GM19023 (cell line): Measurements from ENCODE around the gene USP17L26.
"Not testable (repeated sequence)": the region's sequence is repeated elsewhere in the genome, so short reads cannot be mapped to it uniquely, and the experiment has no call there.

ENCODE experiments used
- ATAC-seq: cut with Tn5 transposase; IDR thresholded peaks from one replicate; pipeline ENCODE4 v1.9.1; 2021; ENCODE audit warnings: mild to moderate bottlenecking, moderate library complexity; ENCODE audit not compliant: unreplicated experiment

USP17L26 gene, protein sequence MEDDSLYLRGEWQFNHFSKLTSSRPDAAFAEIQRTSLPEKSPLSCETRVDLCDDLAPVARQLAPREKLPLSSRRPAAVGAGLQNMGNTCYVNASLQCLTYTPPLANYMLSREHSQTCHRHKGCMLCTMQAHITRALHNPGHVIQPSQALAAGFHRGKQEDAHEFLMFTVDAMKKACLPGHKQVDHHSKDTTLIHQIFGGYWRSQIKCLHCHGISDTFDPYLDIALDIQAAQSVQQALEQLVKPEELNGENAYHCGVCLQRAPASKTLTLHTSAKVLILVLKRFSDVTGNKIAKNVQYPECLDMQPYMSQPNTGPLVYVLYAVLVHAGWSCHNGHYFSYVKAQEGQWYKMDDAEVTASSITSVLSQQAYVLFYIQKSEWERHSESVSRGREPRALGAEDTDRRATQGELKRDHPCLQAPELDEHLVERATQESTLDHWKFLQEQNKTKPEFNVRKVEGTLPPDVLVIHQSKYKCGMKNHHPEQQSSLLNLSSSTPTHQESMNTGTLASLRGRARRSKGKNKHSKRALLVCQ

DNA sequence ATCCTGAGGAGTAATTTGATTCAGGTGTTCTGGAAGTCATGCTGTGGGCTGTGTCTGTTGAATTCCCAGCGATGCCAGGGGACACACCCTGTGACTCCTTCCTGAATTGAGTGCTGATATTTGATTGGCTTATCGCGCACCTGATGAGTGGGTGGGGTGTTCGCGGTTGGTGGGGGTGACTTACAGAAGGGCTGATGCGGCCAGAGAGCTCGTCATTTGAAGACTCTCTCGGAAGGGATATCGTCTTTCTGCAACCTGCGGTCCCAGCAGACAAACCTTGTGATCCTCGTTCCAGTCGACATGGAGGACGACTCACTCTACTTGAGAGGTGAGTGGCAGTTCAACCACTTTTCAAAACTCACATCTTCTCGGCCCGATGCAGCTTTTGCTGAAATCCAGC, at the start of gene USP17L26:
Gene USP17L26, plus strand, starts transcription at position 301 of the 400 bp plus-strand sequence. Its CDS starts 0 bp downstream, at position 301.
- ATAC-seq: not testable (repeated sequence)

DNA sequence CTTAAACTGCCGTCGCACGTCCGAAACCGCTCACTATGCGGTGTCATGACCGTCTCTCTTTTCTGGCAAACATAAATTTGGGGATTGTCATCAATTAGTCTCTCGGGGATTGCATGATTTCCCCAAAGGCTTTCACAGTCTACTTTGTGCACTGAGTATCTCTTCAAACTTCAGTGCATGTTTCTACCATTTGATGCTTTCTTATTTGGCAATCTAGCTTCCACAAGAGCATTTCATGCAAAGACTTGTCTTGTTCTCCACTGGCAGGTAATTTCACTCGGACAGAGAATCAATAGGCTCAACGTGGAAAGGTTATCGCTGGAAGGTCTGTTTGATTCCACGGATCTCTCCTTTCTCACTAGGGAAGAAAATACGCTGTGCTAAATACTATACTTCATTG, 10.3 kb upstream of the USP17L26 start:
- ATAC-seq: not testable (repeated sequence)

DNA sequence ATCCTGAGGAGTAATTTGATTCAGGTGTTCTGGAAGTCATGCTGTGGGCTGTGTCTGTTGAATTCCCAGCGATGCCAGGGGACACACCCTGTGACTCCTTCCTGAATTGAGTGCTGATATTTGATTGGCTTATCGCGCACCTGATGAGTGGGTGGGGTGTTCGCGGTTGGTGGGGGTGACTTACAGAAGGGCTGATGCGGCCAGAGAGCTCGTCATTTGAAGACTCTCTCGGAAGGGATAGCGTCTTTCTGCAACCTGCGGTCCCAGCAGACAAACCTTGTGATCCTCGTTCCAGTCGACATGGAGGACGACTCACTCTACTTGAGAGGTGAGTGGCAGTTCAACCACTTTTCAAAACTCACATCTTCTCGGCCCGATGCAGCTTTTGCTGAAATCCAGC, 9.6 kb upstream of the USP17L26 start, which contains the start of gene USP17L24:
Gene USP17L24, plus strand, starts transcription at position 301 of the 400 bp plus-strand sequence. Its CDS starts 0 bp downstream, at position 301.
- not testable (repeated sequence) for ATAC-seq

DNA sequence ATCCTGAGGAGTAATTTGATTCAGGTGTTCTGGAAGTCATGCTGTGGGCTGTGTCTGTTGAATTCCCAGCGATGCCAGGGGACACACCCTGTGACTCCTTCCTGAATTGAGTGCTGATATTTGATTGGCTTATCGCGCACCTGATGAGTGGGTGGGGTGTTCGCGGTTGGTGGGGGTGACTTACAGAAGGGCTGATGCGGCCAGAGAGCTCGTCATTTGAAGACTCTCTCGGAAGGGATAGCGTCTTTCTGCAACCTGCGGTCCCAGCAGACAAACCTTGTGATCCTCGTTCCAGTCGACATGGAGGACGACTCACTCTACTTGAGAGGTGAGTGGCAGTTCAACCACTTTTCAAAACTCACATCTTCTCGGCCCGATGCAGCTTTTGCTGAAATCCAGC, 4.8 kb upstream of the USP17L26 start, which contains the start of gene USP17L25:
Gene USP17L25, plus strand, starts transcription at position 301 of the 400 bp plus-strand sequence. Its CDS starts 0 bp downstream, at position 301.
- not testable (repeated sequence) for ATAC-seq

DNA sequence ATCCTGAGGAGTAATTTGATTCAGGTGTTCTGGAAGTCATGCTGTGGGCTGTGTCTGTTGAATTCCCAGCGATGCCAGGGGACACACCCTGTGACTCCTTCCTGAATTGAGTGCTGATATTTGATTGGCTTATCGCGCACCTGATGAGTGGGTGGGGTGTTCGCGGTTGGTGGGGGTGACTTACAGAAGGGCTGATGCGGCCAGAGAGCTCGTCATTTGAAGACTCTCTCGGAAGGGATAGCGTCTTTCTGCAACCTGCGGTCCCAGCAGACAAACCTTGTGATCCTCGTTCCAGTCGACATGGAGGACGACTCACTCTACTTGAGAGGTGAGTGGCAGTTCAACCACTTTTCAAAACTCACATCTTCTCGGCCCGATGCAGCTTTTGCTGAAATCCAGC, 4.6 kb downstream of the USP17L26 start, which contains the start of gene USP17L5:
Gene USP17L5, plus strand, starts transcription at position 301 of the 400 bp plus-strand sequence. Its CDS starts 0 bp downstream, at position 301.
- not testable (repeated sequence) for ATAC-seq

DNA sequence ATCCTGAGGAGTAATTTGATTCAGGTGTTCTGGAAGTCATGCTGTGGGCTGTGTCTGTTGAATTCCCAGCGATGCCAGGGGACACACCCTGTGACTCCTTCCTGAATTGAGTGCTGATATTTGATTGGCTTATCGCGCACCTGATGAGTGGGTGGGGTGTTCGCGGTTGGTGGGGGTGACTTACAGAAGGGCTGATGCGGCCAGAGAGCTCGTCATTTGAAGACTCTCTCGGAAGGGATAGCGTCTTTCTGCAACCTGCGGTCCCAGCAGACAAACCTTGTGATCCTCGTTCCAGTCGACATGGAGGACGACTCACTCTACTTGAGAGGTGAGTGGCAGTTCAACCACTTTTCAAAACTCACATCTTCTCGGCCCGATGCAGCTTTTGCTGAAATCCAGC, 9.4 kb downstream of the USP17L26 start, which contains the start of gene USP17L27:
Gene USP17L27, plus strand, starts transcription at position 301 of the 400 bp plus-strand sequence. Its CDS starts 0 bp downstream, at position 301.
- ATAC-seq: not testable (repeated sequence)

DNA sequence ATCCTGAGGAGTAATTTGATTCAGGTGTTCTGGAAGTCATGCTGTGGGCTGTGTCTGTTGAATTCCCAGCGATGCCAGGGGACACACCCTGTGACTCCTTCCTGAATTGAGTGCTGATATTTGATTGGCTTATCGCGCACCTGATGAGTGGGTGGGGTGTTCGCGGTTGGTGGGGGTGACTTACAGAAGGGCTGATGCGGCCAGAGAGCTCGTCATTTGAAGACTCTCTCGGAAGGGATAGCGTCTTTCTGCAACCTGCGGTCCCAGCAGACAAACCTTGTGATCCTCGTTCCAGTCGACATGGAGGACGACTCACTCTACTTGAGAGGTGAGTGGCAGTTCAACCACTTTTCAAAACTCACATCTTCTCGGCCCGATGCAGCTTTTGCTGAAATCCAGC, 14.1 kb downstream of the USP17L26 start, which contains the start of gene USP17L28:
Gene USP17L28, plus strand, starts transcription at position 301 of the 400 bp plus-strand sequence. Its CDS starts 0 bp downstream, at position 301.
- not testable (repeated sequence) for ATAC-seq

DNA sequence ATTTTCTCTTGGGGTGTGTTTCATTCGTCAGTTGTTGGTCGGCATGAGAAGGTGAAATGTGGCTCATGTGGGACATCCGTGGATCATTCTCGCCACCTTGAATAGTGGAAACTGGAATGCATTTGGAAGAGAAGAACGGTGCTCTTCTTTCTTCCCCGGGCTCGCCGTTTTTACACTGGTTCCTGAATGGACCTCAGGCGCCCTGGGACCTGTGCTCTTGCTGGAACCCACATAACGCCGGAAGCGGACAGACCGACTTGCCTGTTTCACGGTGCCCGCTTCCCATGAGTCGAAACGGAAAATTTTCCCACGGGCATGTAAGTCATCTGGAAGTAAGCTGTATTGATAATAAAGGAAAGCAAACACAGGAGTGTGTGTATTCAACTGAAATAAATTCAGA, 16.4 kb downstream of the USP17L26 start:
- ATAC-seq: not testable (repeated sequence)

DNA sequence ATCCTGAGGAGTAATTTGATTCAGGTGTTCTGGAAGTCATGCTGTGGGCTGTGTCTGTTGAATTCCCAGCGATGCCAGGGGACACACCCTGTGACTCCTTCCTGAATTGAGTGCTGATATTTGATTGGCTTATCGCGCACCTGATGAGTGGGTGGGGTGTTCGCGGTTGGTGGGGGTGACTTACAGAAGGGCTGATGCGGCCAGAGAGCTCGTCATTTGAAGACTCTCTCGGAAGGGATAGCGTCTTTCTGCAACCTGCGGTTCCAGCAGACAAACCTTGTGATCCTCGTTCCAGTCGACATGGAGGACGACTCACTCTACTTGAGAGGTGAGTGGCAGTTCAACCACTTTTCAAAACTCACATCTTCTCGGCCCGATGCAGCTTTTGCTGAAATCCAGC, 18.9 kb downstream of the USP17L26 start, which contains the start of gene USP17L29:
Gene USP17L29, plus strand, starts transcription at position 301 of the 400 bp plus-strand sequence. Its CDS starts 0 bp downstream, at position 301.
- not testable (repeated sequence) for ATAC-seq

DNA sequence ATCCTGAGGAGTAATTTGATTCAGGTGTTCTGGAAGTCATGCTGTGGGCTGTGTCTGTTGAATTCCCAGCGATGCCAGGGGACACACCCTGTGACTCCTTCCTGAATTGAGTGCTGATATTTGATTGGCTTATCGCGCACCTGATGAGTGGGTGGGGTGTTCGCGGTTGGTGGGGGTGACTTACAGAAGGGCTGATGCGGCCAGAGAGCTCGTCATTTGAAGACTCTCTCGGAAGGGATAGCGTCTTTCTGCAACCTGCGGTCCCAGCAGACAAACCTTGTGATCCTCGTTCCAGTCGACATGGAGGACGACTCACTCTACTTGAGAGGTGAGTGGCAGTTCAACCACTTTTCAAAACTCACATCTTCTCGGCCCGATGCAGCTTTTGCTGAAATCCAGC, 28.4 kb downstream of the USP17L26 start, which contains the start of gene USP17L30:
Gene USP17L30, plus strand, starts transcription at position 301 of the 400 bp plus-strand sequence. Its CDS starts 0 bp downstream, at position 301.
- not testable (repeated sequence) for ATAC-seq

DNA sequence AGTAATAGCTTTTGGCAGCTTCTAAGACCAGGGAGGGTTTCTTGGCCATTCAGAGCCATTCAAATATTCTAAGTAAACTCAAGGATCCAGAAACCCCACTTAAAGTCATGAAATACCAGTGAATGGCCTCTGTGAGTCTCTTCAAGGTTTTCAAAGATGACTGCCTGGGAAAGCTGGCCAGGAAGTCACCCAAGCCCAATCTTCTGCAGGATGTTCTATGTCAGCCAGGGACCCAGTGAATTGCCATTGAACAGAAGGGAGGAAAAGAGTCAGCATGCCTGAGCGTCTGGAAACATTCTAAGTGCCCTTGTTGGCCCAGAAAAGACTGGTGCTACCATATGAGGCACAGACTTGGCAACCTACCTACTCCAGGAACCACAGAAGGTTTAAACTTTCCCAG, 45.4 kb downstream of the USP17L26 start:
- not testable (repeated sequence) for ATAC-seq

DNA sequence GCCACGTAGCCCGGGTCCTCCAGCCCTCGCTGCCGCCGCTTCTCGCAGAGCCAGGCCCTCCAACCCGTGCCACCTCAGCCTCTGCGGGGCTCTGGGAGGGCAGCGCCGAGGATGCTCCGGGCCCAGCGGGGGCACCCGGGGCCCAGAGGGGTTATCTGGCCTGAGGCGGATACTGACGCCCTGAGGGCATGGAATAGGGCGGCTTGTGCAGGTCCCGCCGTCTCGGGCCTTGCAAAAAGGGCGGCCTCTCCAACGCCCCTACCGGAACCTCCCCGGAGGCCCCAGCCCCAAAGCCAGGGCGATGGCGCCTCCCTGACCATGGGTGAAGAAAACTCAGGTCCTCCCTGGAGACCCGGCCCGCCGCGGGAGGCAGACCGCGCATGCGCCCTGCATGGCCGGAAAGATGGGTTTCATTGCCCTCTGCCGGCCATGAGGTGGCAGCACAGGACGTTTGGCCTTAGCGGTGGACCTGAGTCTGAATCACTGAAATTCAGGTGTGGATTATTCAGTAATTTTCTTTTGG, 46.6 kb downstream of the USP17L26 start:
- not testable (repeated sequence) for ATAC-seq

DNA sequence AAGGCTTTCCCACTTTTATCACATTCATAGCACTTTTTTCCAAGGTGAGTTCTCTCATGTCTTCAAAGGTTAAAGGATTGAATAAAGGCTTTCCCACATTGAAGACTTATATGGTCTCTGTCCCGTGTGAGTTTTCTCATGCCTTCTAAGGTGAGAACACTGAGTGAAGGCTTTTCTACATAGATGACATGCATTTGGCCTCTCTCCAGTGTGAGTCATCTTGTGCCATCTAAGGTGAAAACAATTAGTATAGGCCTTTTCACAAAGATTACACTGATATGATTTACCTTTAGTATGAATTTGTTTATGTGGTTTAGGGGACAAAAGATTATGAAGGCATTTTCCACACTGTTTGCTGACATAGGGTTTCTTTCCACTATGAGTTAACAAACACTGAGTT, 49.7 kb downstream of the USP17L26 start:
- ATAC-seq: no peak
